HepG2 (cell line): ENCODE results near the gene SHROOM1.

Source experiments
- BCL6 ChIP-seq: IDR thresholded peaks from 2 replicates; pipeline ENCODE4 v1.6.1; 2016; ENCODE audit warnings: missing genetic modification reagents, missing compliant biosample characterization
- POLR2A ChIP-seq, 2 experiments: IDR thresholded peaks; 2 replicates each; pipeline ENCODE4 v1.6.1; 2011; ENCODE audit warnings: low read depth in 2 of 2, low read length in 2 of 2, mild to moderate bottlenecking in 1 of 2, moderate library complexity in 1 of 2; ENCODE audit not compliant: insufficient read depth in 1 of 2
- POLR2AphosphoS5 ChIP-seq: IDR thresholded peaks from 2 replicates; pipeline ENCODE4 v1.6.1; 2012; ENCODE audit warnings: low read depth, low read length
- RNF2 ChIP-seq: fragments of 450-650 bp; conservative IDR thresholded peaks from 2 replicates; pipeline ENCODE4 v1.6.1; 2016; ENCODE audit warnings: low read depth
- ZNF17 ChIP-seq: sonication (generic); formaldehyde crosslinking; IDR thresholded peaks from 2 replicates; pipeline ENCODE4 v1.5.0; 2020; ENCODE audit warnings: mild to moderate bottlenecking, missing genetic modification reagents
- TF ChIP-seq, protein P1 (sequence below), 2 experiments: IDR thresholded peaks; 2 replicates each; pipeline ENCODE4 v1.6.1; 2011 to 2012; ENCODE audit warnings: low read length in 2 of 2, borderline replicate concordance in 1 of 2, low read depth in 1 of 2, mild to moderate bottlenecking in 1 of 2, moderate library complexity in 1 of 2
- TF ChIP-seq, protein P2 (sequence below): sonication (generic); formaldehyde crosslinking; IDR thresholded peaks from 2 replicates; pipeline ENCODE4 v1.5.0; 2020; ENCODE audit warnings: mild to moderate bottlenecking, missing genetic modification reagents, moderate library complexity
- TF ChIP-seq, protein P3 (sequence below): sonication (generic); formaldehyde crosslinking; IDR thresholded peaks from 2 replicates; pipeline ENCODE4 v1.4.0; 2020; ENCODE audit warnings: missing genetic modification reagents, borderline replicate concordance

DNA sequence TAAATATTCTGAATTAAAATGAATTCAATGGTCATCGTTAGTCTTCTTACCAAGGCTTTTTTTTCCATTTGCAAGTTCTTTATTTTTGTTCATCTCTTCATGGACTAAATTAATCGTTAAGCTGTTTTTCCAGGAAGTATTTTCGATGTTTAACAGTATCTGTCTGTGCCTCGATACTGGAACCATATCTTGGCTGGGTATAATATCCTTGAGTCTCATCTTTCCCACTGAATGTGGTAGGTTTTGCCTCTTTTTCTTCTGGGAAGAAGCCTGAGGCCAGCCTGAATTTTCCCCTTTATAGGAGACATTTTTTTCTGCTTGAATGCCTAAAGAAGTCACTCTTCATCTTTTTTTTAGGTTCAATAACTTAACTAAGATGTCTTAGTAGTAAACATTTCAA is 49.4 kb downstream of the SHROOM1 start:
- TF ChIP-seq, protein P1, sequence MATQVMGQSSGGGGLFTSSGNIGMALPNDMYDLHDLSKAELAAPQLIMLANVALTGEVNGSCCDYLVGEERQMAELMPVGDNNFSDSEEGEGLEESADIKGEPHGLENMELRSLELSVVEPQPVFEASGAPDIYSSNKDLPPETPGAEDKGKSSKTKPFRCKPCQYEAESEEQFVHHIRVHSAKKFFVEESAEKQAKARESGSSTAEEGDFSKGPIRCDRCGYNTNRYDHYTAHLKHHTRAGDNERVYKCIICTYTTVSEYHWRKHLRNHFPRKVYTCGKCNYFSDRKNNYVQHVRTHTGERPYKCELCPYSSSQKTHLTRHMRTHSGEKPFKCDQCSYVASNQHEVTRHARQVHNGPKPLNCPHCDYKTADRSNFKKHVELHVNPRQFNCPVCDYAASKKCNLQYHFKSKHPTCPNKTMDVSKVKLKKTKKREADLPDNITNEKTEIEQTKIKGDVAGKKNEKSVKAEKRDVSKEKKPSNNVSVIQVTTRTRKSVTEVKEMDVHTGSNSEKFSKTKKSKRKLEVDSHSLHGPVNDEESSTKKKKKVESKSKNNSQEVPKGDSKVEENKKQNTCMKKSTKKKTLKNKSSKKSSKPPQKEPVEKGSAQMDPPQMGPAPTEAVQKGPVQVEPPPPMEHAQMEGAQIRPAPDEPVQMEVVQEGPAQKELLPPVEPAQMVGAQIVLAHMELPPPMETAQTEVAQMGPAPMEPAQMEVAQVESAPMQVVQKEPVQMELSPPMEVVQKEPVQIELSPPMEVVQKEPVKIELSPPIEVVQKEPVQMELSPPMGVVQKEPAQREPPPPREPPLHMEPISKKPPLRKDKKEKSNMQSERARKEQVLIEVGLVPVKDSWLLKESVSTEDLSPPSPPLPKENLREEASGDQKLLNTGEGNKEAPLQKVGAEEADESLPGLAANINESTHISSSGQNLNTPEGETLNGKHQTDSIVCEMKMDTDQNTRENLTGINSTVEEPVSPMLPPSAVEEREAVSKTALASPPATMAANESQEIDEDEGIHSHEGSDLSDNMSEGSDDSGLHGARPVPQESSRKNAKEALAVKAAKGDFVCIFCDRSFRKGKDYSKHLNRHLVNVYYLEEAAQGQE (IDR thresholded peaks at IDR 0.05; ENCODE audit: borderline replicate concordance in 1 of 2, low read depth in 1 of 2, low read length in 2 of 2), result no peak
- TF ChIP-seq, protein P2, sequence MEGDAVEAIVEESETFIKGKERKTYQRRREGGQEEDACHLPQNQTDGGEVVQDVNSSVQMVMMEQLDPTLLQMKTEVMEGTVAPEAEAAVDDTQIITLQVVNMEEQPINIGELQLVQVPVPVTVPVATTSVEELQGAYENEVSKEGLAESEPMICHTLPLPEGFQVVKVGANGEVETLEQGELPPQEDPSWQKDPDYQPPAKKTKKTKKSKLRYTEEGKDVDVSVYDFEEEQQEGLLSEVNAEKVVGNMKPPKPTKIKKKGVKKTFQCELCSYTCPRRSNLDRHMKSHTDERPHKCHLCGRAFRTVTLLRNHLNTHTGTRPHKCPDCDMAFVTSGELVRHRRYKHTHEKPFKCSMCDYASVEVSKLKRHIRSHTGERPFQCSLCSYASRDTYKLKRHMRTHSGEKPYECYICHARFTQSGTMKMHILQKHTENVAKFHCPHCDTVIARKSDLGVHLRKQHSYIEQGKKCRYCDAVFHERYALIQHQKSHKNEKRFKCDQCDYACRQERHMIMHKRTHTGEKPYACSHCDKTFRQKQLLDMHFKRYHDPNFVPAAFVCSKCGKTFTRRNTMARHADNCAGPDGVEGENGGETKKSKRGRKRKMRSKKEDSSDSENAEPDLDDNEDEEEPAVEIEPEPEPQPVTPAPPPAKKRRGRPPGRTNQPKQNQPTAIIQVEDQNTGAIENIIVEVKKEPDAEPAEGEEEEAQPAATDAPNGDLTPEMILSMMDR (CRISPR knock-in tag), result no peak
- TF ChIP-seq POLR2AphosphoS5 (no peak), POLR2A (IDR thresholded peaks at IDR 0.05; ENCODE audit: insufficient read depth in 1 of 2, low read depth in 2 of 2, low read length in 2 of 2) (no peak), ZNF17 (CRISPR knock-in tag) (no peak), RNF2 (no peak), BCL6 (CRISPR knock-in tag) (no peak)
- TF ChIP-seq, protein P3, sequence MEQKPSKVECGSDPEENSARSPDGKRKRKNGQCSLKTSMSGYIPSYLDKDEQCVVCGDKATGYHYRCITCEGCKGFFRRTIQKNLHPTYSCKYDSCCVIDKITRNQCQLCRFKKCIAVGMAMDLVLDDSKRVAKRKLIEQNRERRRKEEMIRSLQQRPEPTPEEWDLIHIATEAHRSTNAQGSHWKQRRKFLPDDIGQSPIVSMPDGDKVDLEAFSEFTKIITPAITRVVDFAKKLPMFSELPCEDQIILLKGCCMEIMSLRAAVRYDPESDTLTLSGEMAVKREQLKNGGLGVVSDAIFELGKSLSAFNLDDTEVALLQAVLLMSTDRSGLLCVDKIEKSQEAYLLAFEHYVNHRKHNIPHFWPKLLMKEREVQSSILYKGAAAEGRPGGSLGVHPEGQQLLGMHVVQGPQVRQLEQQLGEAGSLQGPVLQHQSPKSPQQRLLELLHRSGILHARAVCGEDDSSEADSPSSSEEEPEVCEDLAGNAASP (CRISPR knock-in tag), result no peak
